Activated naive CD4-positive, alpha-beta T cell (primary cell): Measurements from ENCODE around the gene FBXW8.
"Not testable (repeated sequence)": the region's sequence is repeated elsewhere in the genome, so short reads cannot be mapped to it uniquely, and the experiment has no call there.

ENCODE experiments used
- DNase-seq, 4 experiments: peaks; one replicate each; lab custom pipeline; 2025; lab: John Stamatoyannopoulos, UW

FBXW8 gene

DNA sequence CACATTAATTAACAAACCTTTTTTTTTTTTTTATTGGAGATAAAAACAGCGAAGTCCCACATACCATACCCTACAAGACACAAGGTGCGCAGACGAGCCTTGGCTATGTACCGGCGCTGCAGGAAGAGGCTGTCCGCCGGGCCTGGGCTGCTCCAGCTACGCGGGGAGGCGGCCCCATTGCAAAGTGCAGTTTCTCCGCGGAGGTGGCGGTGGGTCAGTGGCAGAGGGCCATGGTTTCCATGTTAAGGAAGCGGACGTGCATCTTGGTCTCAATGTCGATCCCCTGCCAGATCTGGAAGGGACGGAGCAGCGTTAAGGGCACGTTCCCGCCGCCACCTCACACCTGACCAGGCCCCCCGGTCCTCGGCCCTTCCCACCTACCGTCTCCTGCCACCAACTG lies 128.2 kb downstream of the FBXW8 start:
- DNase-seq = no peak

GRCh38 chr12:117039891-117040309 lies 129.2 kb downstream of the FBXW8 start:
- no peak for DNase-seq

DNA sequence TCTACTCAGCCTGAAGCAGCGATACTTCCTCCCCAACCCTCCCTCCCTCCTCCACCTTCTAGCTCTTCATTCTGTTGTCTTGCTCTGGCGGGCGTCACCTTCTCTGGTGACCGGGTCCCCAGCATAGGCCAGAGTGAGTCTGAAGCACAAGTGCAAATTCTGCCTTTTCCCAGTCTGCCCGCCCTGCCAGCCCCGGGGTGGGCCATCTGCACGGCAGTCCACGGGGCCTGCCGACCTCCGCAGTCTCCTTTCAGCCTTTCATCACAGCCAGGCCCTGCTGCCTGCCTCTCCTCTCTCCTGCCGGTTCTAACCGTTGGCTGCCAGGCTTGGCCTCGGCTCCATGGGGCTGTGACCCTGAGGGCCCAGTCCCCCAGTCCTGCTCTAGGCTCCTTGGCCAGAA lies 129.7 kb downstream of the FBXW8 start:
- DNase-seq = no peak

DNA sequence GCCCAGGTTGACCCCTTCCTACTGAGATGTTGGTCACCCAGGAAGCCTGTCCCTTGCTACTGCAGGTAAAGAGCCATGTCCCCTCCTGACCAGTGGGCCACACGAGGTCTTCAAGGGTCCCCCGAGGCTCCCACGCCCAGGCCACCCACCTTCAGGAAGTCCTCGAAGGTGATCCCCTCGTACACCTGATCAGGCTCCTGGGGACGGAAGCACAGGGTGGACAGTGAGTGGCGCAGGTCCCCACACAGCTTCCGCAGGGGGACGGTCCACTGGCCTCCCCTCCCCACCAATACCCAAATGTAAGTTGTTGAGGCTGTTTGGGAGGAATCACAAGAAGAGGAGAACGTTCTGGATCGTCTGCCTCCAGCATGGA lies 131.0 kb downstream of the FBXW8 start:
- no peak for DNase-seq

DNA sequence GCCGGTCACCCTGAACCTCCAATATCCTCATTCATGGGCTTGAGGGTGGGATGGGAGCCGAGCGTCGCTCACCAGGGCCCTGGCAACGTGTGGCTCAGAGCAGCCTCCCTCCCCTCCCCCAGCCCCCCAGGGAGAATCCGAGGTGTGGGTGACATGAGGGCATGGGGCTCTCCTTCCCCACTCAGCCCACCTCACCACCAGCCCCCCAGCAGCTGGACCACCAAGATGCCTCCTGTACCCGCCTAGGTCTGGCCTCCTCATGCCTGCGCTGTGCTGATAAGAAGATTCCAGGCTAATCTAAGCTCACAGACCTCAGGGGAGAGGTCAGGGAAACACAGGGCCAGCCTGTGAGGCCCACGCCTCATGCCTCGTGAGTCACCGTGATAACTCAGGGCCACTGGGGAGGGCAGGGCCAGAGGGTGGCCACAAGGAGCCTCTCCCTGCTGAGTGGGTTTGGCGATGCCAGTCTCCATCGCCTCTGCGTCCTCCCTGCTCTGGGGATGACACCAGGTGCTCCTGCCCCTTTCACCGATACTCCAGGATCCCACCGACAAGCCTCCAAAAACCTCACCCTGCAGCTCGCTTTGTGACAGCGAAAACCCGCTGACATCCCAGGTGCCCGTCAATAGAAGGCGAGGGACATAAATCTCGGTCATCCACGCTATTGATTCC lies 131.6 kb downstream of the FBXW8 start:
- no peak for DNase-seq

- DNase-seq = no peak
Observed at GRCh38 chr12:117042862-117043261, 132.1 kb downstream of the FBXW8 start.

DNA sequence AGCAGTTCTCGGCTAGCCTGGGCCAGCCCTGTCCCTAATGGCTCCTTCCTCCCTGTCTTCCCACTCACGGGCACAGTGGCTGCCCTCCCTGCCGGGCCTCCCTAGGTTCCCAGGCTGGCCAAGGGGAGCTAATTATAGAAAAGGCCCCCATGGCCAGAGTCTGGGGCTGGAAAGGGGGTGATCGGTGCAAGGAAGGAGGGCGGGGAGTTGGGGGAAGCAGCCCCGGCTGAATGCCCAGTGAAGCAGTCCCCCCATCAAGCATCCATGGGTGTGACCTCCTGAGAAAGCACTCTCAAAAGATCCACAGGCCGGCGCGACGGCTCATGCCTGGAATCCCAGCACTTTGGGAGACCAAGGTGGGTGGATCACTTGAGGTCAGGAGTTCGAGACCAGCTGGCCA lies 133.6 kb downstream of the FBXW8 start:
- DNase-seq = no peak

- no peak for DNase-seq
Observed at GRCh38 chr12:117044790-117045159, 134.0 kb downstream of the FBXW8 start.

- DNase-seq = no peak
Observed at GRCh38 chr12:117045160-117046010, 134.6 kb downstream of the FBXW8 start.

DNA sequence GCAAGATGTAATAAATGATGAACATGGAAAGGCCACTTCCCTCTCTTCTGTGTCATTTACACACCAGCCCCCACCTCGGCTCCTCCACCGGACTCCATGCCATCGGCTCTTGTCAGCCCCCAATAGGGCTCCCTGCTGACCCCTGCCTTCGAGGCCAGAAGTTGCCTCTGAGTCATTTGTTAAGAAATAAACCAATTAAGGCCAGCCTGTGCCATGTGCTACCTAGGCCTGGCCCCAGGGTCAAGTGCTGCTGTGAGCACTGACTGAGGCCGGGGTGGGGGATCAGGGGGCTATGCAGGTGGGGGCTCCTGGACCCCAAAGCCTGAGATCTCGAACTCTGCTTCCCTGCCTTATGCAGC lies 135.2 kb downstream of the FBXW8 start:
- DNase-seq = no peak

DNA sequence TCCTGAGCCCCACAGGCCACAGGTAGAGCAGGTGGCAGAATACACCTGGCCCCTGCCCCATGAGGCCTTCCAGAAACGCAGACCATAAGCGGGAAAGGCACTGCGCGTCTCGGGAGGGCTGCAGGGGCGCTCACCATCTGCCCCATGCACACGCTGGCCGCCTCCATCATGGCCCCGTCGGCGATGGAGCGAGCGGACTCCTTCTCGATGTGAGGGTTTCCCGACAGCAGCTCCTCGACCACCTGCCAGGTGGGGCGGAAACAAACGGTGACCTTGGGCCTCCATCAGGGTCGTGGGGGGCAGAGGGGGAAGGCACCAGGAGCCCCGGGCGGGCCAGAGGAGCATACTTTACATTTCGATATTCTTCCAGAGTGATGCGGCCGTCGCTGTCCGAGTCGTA lies 135.7 kb downstream of the FBXW8 start:
- DNase-seq = no peak

DNA sequence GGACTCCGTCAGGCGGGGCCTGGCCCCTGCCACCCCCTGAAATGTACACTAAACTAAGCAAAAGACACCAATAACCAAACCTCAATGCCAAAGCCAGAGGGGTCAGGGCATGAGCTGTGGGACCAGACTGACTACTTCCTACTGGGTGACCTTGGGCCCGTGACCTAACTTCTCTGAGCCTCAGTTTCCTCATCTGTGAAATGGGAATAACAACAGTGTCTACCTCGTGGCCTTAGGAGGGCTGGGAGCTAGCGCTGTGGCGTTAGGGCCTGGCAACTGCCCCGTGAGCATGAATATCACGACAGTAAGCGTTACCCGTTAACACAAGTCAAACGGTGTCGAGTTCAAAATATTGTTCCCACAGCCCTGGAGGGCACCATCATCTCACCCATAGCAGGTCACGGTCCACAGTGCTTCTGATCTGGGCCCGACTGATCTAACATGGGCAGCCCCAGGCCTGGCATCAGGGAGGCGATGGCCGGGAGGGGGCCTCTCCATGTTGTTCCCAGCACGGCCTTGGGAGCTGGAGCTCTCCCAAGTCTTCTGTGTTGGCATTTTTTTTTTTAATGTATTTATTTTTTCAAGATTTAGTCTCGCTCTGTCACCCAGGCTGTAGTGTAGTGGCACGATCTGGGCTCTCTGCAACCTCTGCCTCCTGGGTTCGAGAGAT lies 136.2 kb downstream of the FBXW8 start:
- DNase-seq = no peak

GRCh38 chr12:117047810-117048584 lies 137.2 kb downstream of the FBXW8 start:
- no peak for DNase-seq

DNA sequence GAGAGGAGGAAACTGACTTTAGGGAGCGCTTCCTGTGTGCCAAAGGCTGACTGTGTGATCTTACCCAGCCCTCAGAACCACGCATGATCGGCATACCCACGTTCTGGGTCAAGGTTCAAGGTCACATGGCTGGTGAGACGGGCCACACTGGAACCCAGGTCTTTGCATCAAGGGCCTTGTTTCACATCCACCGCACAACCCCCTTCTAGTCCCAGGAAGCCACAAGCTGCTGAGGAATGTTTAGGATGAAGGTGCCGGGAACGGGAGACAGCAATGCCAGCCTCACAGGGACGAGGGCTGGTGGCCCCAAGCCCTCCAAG lies 137.8 kb downstream of the FBXW8 start:
- DNase-seq = no peak

- DNase-seq = no peak
Observed at GRCh38 chr12:117049295-117049694, 138.5 kb downstream of the FBXW8 start.

DNA sequence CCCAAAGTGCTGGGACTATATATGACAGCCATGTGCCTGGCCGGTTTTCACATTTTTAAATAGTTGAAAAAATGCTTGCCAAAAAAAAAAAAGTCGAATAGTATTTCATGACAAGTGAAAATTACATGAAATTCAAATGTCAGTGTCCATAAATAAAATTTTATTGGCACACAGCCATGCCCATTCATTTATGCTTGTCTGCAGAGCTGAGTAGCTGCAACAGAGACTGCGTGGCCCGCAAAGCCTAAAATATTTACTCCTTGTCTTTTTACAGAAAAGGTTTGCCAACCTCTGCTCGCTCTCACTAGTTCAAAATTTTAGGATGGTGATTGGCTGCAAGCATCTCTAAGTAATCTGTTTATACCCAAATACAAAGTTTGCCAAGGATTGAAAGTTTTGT lies 139.3 kb downstream of the FBXW8 start:
- no peak for DNase-seq

GRCh38 chr12:117051380-117051779 lies 140.6 kb downstream of the FBXW8 start:
- DNase-seq = no peak

DNA sequence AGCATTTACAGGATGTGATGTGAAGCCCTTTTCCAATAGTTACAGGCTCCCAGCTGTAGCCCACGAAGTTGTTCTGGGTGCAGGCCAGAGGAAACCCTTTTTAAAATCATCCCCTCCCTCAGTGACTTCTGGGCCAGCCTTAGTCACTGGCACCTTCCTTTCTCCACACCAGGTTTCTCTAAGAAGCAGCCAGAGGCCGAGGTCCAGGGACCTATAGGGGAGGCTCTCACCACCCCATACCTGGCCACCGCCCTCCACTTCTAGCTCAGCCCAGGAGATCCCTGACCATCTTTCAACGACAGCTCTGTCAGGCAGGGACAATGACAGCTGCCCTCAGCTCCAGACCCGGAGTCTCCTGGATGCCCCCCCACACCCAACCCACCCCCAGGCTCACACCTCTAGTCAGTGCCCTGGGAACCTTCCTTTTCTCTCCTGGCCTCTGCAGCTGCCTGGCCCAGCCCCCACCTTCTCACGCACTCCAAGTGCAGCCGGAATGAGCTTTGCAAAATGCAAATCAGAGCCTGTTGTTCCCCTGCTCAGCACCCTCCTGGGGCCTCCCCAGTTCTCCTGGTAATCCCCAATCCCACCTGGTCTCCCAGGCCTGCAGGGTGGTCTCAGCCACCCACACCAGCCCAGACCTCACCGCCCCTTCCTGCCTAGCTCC lies 141.8 kb downstream of the FBXW8 start:
- DNase-seq = no peak

DNA sequence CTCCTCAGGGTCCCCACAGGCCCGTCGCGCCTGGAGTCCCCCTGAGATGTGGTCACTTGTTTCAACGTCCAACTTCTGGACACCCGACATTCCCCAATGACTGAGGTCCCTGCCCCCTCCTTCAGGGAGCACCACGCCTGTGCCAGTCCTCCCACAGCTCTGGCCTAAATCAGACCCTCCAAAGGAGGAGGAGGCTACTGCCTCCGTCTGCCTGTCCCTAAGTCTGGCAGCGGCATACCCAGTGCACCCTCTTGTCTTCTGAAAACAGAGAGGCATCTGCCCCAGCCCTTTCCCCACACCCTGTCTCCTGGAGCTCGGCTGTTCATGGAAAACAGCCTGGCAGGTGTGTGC lies 142.3 kb downstream of the FBXW8 start:
- DNase-seq = no peak

DNA sequence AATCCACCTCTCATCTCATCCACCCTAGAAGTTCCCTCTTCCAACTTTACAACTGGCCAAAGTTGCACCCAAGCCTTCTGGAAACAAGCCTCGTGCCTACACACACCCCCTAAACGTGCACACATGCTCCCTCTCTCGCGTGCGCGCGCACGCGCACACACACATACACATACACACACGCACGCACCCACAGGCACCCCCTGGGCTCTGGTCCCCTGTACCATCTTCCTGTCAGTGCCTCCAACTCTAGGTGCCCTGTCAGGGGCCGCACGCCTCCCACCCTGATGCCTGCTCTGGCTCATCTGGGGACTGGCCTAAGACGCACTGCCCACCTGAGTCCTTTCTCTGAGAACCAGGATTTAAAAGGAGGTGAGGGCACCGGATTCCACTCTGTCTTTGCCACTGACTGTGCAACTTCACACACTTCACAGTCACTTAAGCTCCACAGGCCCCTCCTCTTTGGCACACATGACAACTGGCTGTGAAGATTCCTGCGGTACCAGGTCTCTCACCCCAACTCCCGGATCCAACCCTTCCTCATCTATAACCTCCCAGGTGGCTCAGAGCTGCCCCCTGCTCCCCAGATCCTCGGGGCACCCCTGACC lies 142.9 kb downstream of the FBXW8 start:
- DNase-seq = no peak

GRCh38 chr12:117054279-117054678 lies 143.5 kb downstream of the FBXW8 start:
- DNase-seq = no peak

GRCh38 chr12:117057626-117058025 lies 146.9 kb downstream of the FBXW8 start:
- not testable (repeated sequence) for DNase-seq
